Stimulated activated CD4-positive, alpha-beta T cell treated with anti-CD3 and anti-CD28 coated beads, Interleukin-1b, Interleukin-23, amount 100 ng/mL, for 24 hours (primary cell): ENCODE measurements around the gene PHLDB1.
"Not testable (repeated sequence)": the region's sequence is repeated elsewhere in the genome, so short reads cannot be mapped to it uniquely, and the experiment has no call there.

Experiments used
- DNase-seq, 4 experiments: peaks; one replicate each; pipeline ENCODE4 v3.0.0-alpha.2; 2020; ENCODE audit warnings: low read depth in 4 of 4, low spot score in 1 of 4

The PHLDB1 gene

GRCh38 chr11:118658429-118659313 is 51.3 kb downstream of the PHLDB1 start:
- no peak for DNase-seq

- DNase-seq: peak; percentile 72 to 88 (median 81)
Observed at GRCh38 chr11:118659314-118659952, 52.0 kb downstream of the PHLDB1 start.

- no peak for DNase-seq
Observed at GRCh38 chr11:118659953-118660680, 52.7 kb downstream of the PHLDB1 start.

- no peak for DNase-seq
Observed at GRCh38 chr11:118660681-118661424, 53.4 kb downstream of the PHLDB1 start.

GRCh38 chr11:118661425-118662301 is 54.2 kb downstream of the PHLDB1 start:
- DNase-seq: no peak

GRCh38 chr11:118662401-118663271 is 55.2 kb downstream of the PHLDB1 start:
- no peak for DNase-seq

- DNase-seq: no peak
Observed at GRCh38 chr11:118663381-118663780, 56.0 kb downstream of the PHLDB1 start.

GRCh38 chr11:118663902-118664301 is 56.5 kb downstream of the PHLDB1 start:
- DNase-seq: no peak

- DNase-seq: no peak
Observed at GRCh38 chr11:118666371-118666770, 59.0 kb downstream of the PHLDB1 start.

GRCh38 chr11:118670063-118670462 is 62.6 kb downstream of the PHLDB1 start:
- no peak for DNase-seq

- no peak for DNase-seq
Observed at GRCh38 chr11:118671254-118671653, 63.8 kb downstream of the PHLDB1 start.

GRCh38 chr11:118672846-118673245 is 65.4 kb downstream of the PHLDB1 start:
- DNase-seq: no peak

GRCh38 chr11:118673361-118674081 is 66.1 kb downstream of the PHLDB1 start:
- no peak for DNase-seq

GRCh38 chr11:118674082-118674435 is 66.6 kb downstream of the PHLDB1 start:
- DNase-seq: no peak

- no peak for DNase-seq
Observed at GRCh38 chr11:118677977-118678376, 70.6 kb downstream of the PHLDB1 start.

- not testable (repeated sequence) for DNase-seq
Observed at GRCh38 chr11:118678908-118679307, 71.5 kb downstream of the PHLDB1 start.

- no peak for DNase-seq
Observed at GRCh38 chr11:118679483-118679882, 72.1 kb downstream of the PHLDB1 start, which contains the start of gene TREH. TREH (minus strand) TSS chr11:118679650; CDS start chr11:118679627, 23 bp downstream.

GRCh38 chr11:118682372-118682771 is 75.0 kb downstream of the PHLDB1 start:
- no peak for DNase-seq
